GM23338 (cell line): ENCODE results near the gene CENPX.

Source experiments
- CREB1 ChIP-seq: fragments of 250-450 bp; sonication (Bioruptor Pico); IDR thresholded peaks from 2 replicates; pipeline ENCODE4 v1.5.0; 2020; ENCODE audit warnings: low read depth, mild to moderate bottlenecking, moderate library complexity
- CTCF ChIP-seq, 2 experiments: fragments of 200-600 bp in 1 of 2; sonication (generic) in 1 of 2; conservative IDR thresholded peaks; 2 replicates each; pipeline versions ENCODE4 v1.5.1 to v1.6.1; 2016 to 2017; ENCODE audit warnings: antibody characterized with exemption in 2 of 2, low read depth in 2 of 2, mild to moderate bottlenecking in 2 of 2, moderate library complexity in 1 of 2
- ETS1 ChIP-seq: IDR thresholded peaks from 2 replicates; pipeline ENCODE4 v1.6.1; 2016; ENCODE audit warnings: antibody characterized with exemption
- EZH2 ChIP-seq: fragments of 200-600 bp; sonication (generic); IDR thresholded peaks from one replicate; pipeline ENCODE4 v1.8.0; 2017; ENCODE audit warnings: antibody characterized with exemption, mild to moderate bottlenecking, low read depth; ENCODE audit not compliant: unreplicated experiment
- EZH2phosphoT487 ChIP-seq: fragments of 200-600 bp; sonication (generic); IDR thresholded peaks from one replicate; pipeline ENCODE4 v1.8.1; 2018; ENCODE audit warnings: antibody characterized with exemption; ENCODE audit not compliant: unreplicated experiment
- POLR2AphosphoS5 ChIP-seq: IDR thresholded peaks from 2 replicates; pipeline ENCODE4 v1.6.1; 2016; ENCODE audit warnings: antibody characterized with exemption, low read depth
- REST ChIP-seq: IDR thresholded peaks from one replicate; pipeline ENCODE4 v1.6.1; 2018; ENCODE audit warnings: antibody characterized with exemption; ENCODE audit not compliant: unreplicated experiment
- STAT1 ChIP-seq: IDR thresholded peaks from one replicate; pipeline ENCODE4 v1.6.1; 2016; ENCODE audit warnings: antibody characterized with exemption; ENCODE audit not compliant: unreplicated experiment
- ZNF114 ChIP-seq: fragments of 250-450 bp; sonication (Bioruptor Pico); IDR thresholded peaks from 2 replicates; pipeline ENCODE4 v1.5.0; 2020; ENCODE audit warnings: mild to moderate bottlenecking, moderate library complexity
- ZNF331 ChIP-seq: fragments of 250-450 bp; sonication (Bioruptor Pico); IDR thresholded peaks from 2 replicates; pipeline ENCODE4 v1.5.0; 2020; ENCODE audit warnings: low read depth, mild to moderate bottlenecking, moderate library complexity

- TF ChIP-seq CTCF (conservative IDR thresholded peaks at IDR 0.05; ENCODE audit: low read depth in 2 of 2) (no peak), EZH2 (no peak), EZH2phosphoT487 (no peak), ZNF331 (no peak), POLR2AphosphoS5 (no peak), REST (no peak), ZNF114 (no peak), ETS1 (no peak), CREB1 (CRISPR knock-in tag) (no peak), STAT1 (no peak)
Observed at GRCh38 chr17:82033359-82034085, 10.8 kb upstream of the CENPX start.
